IPS-NIHi11 (cell line): ENCODE results near the gene P2RX5.

Source experiments
- DNase-seq: peaks from one replicate; pipeline ENCODE4 v3.0.0; 2012; ENCODE audit warnings: mixed read lengths, low spot score

The P2RX5 gene

DNA sequence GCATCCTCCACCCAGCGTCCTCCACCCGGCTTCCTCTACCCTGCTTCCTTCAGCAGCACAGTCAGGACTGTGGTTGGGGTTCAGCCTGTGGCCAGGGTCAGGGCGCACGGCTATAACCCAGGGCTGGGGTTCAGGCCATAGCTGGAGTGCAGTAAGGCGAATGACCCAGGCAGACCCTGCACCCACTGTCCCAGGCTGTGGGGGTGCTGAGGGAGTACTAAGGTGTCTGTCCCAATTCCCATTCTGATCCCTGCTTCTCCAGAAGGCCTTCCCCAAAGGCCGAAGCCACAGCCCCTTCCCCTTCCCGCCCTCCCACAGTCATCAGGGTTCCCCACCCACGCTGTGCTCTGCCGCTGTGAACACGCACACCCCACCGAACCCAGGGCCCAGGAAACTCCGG, 14.9 kb downstream of the P2RX5 start:
- no peak for DNase-seq

DNA sequence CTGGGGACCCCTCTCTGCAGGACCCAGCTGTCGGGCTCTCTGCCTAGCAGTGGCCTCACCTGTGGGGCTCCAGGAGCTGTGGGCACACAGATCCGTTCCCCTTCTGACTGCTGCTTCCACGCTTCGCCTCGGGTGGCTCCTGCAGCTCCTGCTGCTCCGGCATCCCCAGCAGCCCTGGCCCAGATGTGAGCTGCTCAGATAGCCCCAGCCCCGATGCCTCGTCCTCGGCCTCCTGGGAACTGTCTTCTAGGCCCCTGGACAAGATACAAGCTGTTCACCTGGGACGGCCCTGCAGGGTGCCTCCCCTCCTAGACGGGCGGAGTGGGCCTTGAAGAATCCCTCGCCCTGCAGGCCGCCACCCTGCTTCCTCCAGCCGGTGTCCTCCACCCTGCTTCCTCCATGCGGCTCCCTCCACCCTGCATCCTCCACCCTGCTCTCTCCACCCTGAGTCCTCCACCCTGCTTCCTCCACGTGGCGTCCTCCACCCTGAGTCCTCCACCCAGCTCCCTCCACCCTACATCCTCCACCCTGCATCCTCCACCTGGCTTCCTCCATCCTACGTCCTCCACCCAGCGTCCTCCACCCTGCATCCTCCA, 16.3 kb downstream of the P2RX5 start:
- no peak for DNase-seq

DNA sequence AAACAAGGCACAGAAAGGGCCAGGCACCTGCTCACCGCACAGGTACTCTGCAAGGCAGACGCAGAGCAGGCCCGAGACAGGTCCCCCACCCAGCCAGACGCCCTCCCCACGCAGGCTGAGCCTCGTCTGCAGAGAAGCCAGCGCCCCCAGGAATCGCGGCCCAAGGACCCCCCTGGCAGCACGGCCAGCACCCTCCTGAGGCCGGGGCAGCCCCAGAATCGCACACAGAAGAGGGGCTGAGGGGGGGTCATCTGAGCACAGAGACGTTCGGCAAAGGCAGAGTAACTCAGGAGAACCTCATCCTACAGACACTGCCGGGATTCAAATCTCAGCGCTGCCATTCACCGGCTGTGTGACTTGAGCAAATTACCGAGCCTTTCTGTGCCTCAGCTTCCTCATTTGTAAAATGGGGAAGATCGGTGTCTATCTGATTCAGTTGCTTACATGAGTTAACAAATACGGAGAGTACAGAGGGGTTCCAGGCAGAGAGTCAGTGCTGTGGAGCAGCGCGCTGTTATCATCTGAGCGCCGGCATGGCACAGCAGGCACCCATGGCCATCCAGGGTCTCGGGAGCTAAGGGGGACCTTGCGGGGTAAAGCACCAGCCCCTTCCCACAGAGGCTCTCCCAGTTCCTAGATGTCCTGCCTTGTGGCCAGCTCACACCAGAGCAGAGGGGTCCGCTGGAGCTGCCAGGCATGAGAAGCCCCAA, 17.0 kb downstream of the P2RX5 start:
- DNase-seq = no peak

DNA sequence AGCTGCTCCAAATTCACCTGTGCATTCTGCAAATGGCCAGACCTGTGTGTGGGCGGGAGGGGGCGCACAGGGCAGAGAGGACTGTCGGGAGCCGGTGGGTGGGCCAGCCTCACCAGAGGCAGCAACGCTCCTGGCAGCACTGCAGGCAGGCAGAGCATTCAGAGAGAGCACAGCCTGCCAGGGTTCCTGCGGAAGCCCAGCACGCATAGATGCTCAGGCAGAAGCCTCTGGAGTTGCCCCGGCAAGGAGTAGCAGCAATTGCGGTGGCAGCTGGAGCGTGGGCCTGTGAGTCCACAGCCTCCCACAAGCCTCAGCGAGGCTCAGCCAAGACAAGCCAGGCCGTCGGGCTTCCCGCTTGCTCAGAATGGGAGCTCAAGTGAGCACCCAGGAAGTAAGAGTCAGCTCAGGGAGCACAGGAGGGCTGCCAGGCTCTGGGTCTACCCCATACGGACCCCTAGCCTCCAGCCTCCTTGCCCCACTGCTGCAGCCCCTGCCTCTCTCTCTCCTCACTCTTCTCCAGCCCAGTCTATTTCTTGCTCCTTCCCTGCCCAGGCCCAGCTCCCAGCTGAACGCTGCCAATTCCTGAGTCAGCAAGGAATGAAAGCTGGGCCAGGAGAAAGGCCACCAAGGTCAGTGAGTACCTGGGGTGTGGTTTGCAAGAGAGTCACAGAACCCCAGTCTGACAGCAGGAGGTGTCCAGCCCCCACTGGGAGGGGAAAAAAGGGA, 17.7 kb downstream of the P2RX5 start:
- peak; percentile 78 for DNase-seq

DNA sequence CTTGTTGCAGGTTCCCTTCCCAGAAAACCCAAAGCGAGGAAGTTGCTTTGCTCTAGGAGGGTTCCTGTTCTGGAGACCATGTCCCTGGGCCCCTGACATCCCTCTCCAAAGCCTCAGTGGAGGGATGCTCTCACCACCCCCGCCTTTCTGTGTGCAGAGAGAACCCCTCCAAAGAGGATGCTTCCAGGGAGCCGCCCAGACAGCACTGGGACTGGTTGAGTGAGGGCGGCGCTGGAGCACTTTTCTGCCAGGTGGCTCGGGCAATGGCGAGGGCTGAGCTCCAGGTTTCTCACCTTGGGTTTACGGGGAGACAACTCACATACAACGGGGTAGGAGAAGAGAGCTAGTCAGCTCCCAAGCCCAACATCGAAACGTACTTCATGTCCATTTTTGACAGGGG, 20.1 kb downstream of the P2RX5 start:
- DNase-seq = no peak

DNA sequence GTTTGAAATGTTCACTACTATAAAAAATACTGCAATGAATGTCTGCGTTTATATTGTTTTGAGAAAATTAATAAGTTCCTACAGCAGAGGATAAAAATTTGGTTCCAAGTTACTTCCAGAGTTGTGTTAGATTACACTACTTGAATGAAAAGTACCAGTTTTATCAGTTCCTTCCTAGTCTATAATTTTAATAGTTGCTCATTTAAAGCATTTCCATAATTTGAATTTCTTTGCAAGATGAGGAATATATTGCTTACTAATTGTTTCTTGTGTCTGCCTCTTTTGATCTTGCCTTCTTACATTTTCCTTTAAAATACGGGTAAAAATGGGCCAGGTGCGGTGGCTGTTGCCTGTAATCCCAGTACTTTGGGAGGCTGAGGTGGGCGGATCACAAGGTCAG, 23.4 kb downstream of the P2RX5 start:
- DNase-seq = no peak

DNA sequence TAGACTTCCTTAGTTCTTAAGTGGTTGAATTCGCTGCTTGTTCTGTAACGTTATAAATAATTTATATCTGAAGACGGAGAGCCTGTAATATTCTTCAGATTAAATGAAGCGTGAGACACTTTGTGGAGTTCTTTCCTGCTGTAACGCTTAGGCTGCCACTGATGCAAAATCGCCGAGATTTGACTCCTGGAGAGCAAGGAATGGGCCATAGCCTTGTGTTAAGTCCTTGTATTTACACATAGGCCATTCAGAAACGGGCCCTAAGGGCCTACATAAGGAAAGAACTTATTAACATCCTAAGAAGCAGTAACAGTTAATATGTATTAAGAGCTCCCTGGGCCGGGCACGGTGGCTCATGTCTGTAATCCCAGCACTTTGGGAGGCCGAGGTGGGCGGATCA, 26.4 kb downstream of the P2RX5 start:
- no peak for DNase-seq

DNA sequence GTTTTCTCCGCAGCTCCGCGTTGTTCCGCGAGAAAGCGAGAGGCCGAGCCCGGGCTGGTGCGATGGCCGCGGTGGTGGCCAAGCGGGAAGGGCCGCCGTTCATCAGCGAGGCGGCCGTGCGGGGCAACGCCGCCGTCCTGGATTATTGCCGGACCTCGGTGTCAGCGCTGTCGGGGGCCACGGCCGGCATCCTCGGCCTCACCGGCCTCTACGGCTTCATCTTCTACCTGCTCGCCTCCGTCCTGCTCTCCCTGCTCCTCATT, 26.9 kb downstream of the P2RX5 start:
- no peak for DNase-seq

DNA sequence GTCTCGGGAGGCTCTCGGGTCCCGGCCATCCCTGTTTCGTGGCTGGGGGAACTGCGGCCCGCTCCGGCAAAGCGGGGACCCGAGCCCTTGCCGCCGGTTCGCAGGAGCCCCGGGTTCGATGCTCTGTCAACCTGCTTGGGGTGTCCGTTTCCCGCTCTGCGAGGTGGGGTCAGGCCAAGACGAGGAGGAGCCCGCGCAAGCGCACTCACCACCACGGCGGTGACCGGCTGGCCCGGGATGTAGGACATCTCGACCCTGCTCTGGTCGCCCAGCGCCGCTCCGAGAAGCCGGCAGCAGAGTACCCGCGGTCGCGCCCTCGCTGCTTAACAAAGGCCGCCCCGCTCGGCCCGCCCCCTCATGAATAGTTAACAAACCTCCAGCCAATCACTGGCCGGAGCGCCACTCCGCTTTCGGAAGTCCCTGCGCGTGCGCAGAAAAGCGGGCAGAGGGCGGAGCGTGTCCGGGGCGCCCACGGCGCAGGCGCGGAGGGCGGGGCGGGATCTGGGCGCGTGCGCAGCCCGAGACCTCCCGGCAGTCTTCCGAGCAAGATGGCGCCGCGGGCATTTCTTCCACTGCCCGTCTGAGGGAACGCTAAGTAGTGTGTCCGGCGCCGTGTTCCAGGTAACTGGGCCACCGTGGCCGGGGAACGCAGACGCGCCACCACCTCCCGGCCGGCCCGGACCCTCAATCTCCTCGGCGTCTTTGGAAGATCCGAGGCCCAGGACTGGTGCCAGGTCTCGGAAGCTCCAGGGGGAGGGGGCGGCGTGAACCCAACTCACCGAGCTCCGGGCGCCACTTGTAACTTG, 27.5 kb downstream of the P2RX5 start, which contains the start of the genes EMC6 and TAX1BP3:
EMC6 (plus strand) TSS at position 534 of the 806 bp plus-strand sequence. CDS start 335 bp downstream, outside the sequence.
TAX1BP3 (minus strand) TSS at position 300 of the 806 bp plus-strand sequence; CDS start at position 248, 52 bp downstream.
- peak; percentile 99 for DNase-seq

DNA sequence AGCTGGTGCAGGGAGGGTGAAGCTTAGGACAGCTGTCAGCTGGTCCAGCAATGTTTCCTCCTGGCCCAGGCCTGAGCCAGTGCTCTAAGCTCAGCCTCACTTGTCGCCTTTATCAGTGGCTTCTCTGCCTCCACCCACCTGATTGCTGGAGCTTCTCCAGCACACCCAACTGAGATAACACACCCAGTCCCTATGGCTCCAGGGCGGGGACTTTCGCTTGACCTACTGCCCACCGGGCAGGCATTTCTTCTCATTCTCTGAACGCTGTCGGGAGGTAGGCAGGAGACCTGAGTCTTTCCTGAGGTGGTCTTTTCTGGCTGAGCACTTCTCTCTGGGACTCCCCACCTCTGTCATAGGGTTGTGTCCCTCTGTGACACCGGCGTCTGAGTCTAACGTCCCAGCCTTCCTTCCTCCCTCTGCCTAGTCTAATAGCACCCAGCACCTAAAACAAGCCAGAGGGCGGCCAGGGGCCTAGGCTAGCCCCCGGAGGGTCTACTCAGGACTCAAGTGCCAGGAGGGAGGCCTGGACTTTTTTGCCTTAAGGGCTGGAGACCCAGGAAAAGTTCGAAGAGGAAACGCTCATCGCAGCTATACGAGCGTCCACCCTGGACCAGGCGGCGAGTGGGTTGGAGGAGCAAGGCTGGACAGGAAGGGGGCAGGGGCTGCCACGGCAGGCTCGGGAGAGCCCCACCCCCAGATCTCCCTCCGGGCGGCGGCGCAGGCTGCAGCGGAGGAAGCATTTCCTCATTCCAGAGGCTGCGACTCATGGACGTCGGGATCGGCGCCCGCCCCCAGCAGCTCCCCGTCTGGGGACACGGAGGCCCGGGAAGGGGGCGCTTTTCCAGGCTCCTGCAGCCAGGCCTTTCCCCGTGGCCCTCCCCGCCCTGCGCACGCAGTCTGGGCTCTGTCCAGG, 28.3 kb downstream of the P2RX5 start:
- DNase-seq = peak; percentile 84

DNA sequence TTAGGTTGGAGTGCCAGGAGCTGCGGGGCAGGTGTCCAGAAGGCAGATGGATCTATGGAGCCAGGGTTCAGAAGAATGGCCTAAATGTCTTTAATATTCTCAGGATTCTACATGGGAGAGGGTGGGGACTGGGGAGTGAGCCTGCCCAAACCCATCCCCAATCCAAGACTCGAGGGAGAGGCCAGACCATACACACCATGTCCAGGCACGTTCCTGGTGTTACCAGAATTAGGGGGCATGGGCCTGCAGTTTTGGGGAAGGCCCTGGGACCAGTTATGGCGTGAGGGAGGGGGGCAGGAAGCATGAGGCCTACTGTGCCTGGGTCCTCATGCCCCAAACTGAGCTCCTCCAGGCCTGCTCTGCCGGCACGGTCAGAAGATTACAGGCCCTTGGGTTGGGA, 29.4 kb downstream of the P2RX5 start:
- no peak for DNase-seq

DNA sequence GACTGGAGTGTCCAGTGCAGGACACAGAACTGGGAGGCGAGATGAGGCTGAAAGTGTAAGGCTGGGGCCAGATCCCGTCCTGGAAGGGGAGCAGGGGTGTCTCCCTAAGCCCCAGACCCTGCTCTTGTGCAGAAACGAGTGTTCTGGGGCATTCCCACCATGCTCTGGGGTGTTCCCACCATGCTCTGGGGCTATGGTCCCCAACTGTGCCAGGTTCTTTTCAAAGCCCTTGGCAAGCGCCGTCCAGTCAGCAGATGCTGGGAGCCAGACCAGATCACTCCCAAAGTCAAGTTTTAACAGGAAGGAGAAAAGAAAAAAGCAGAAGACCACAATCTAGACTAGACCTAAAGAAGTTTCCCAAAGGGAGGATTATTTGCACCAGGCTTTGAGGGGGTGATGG, 30.1 kb downstream of the P2RX5 start:
- DNase-seq = no peak

DNA sequence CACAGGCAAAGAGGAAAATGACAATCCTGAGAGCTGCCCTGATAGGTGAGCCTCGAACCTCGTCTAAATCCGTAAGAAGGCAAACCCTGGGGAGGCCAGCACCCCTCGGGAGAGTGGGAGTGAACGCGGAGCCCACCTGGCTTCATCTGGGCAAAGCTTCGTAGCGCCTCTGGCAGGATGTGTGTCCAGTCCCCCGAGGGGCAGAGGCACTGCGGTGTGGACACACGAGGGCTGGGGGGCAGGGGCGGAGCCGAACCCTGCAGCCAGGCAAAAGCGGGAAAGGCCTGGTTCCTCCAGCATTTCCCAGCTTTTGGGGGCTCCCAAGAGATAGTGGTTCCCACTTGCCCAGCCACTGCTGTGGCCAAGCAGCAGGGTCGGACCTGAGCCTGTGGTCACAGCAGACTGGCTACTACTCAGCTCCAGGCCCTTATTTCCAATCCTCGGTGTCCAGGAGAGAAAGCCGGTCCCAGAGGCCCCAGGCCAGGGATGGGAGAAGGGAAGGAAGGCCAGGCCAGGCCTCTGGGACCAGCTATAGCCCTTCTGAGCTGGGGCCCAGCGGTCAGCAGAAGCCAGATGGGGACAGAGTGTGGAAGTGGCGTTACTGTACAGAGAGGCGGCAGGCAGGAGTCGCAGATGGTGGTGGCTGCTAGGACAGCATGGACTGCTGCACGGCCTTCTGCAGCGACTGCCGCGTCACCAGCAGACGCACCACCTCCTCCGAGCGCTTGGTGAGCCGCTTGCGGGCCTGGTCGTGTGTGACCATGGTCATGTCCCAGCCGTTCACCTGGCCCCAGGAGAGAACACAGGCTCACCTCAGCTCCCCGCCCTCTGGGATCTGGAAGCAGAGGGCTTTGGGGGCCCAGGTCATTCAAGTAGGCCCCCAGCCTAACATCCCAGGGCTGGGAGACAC, 32.6 kb downstream of the P2RX5 start:
- DNase-seq = no peak

DNA sequence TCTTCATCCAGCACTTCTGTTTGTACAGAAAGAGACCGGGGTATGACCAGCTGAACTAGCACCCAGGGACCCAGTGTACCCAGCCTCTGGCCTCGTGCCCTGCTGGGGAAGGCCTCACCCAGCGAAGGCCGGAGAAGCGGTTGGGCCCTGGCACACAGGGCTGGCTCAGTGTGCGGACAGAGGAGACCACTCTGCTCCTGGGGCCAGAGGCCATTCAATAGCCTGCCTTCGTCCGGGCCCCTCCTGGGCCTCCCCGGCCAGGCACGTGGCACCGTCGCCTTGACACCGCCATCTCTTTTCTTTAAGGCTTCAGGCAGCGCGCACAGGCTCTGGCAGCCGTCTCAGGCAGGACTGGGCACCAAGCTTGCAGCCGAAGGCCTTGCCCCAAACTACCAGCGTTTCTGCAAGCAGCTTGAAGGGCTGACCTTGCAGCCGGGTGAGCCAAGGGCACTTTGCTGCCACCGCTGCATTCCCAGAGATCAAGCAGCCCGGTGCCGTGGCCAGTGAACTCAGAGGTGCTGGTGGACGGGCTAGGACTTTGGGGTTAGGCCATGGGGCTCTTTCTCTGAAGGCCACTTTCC, 35.6 kb downstream of the P2RX5 start:
- DNase-seq = no peak

DNA sequence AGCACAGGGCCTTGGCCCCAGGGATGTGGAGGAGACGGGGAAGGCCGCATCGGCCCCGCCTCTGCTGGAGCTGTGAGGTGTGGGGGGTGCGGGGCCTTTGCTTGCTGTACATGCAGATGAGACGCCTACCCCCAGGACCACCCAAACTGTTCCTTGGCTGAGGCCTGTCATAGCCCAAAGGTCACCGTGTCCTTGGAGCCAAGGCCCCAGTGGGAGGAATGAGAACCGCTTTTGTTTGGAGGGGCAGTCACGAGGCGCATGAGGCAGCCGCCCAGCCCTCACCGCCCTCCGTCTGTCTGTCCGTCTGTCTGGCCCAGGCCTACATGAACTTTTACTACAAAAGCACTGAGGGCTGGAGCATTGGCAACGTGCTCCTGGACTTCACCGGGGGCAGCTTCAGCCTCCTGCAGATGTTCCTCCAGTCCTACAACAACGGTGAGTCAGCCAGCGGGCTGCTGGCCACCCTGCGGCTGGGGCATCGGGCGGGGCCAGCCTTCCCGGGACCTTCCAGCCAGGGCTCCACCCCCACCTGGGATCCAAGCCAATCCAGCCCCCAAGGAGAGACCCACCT, 36.3 kb downstream of the P2RX5 start:
- DNase-seq = peak; percentile 54

DNA sequence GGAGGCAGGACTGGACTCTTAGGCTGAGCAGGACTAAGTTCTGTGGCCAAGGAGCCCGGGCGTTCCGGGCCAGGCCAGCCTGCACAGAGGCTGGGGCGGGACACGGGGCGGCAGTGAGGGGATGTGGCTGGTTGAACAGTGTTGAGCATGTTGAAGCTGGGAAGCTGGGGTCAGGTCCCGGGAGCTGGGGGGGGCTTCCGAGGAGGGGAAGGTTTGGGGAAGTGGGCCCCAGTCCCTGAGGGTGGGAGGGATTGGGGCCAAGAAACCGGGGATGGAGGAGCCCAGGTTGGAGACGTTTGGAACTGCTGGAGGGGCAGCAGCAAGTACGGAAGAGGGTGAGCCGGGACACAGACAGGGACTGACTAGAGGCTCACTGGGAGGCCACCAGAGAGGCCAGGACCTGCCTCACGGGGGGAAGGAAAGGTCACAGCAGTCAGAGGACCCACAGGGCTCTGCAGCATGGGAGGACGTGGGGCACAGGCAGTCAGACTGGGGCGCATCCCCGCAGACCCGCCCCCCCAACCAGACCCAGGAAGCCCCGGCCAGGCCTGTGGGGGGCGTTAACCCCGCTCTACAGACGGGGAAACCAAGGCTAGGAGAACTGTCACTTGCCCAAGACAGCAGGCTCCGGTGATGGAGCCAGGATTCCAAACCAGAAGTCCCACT, 37.0 kb downstream of the P2RX5 start:
- no peak for DNase-seq

DNA sequence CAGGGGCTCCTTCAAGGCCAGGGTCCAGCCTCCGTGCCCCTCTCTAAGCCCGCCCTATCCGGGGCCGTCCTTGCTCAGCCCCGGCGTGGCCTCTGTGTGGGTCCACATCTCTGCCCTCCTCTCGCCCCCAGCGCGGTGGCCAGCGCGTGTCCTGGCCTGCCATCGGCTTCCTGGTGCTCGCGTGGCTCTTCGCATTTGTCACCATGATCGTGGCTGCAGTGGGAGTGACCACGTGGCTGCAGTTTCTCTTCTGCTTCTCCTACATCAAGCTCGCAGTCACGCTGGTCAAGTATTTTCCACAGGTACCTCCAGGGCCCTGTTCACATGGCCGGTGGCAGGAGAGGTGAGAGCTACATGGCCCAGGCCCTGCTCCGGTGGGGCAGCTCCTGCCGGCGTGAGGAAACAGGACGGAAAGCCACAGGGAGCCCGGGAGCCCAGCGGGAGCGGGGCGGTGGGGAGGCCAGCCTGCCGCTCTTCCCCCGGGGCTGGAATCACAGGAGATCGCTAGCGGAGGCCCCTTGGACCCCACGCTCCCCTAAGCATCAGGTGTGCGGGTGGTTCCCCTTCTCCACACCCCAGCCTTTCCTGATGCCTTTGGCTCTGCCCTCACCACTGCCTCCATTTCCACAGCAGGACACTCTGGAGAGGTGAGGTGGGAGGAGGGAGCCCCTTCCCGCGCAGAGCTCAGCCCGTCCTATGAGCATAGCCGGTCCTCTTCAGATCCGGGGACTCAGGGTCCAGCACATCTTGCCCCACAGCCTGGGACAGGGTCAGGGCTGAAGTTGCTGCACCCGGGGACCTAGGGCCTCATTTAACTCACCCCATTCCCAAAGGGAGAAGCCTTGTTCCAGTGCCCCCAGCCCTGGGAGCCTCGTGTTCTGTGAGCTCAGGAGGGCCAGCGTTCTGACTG, 37.8 kb downstream of the P2RX5 start:
- DNase-seq = no peak

DNA sequence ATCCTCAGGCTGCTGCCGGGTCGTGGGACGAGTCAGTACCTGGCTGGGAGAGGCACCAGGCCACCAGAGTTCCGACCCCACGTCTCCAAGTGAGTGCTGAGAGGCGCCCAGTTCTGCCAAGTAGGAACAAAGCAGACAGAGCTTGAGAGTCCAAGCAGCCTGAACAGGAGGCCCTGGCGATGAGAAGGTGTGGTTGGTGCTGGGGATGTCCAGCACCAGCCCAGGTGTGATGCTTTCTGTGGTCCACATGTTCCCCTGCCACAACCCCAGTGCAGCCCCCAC, 38.4 kb downstream of the P2RX5 start:
- DNase-seq = no peak
